NCI-H524 (cell line): ENCODE data around the gene TMEM150C.
A peak's percentile ranks its signal among the peaks of the same experiment; 100 is the strongest.
"Not testable (repeated sequence)": the region's sequence is repeated elsewhere in the genome, so short reads cannot be mapped to it uniquely, and the experiment has no call there.

ENCODE experiments used
- DNase-seq, 2 experiments: peaks; one replicate each; lab custom pipeline; 2025; lab: John Stamatoyannopoulos, UW

TMEM150C gene

GRCh38 chr4:82569076-82569475 lies 7.3 kb upstream of the TMEM150C start:
- DNase-seq: no peak

- DNase-seq: no peak
Observed at GRCh38 chr4:82567444-82567843, 5.7 kb upstream of the TMEM150C start.

- DNase-seq: no peak
Observed at GRCh38 chr4:82562564-82562854, 721 bp upstream of the TMEM150C start.

- peak in 1 of 2 experiments; percentile 1 for DNase-seq
Observed at GRCh38 chr4:82560853-82561785, 669 bp downstream of the TMEM150C start.

GRCh38 chr4:82559735-82560120 lies 2.1 kb downstream of the TMEM150C start:
- DNase-seq: no peak

- not testable (repeated sequence) for DNase-seq
Observed at GRCh38 chr4:82559090-82559734, 2.6 kb downstream of the TMEM150C start.

- DNase-seq: peak in 1 of 2 experiments; percentile 3
Observed at GRCh38 chr4:82555276-82555675, 6.5 kb downstream of the TMEM150C start.

- no peak for DNase-seq
Observed at GRCh38 chr4:82553020-82553419, 8.8 kb downstream of the TMEM150C start.

GRCh38 chr4:82551734-82552133 lies 10.1 kb downstream of the TMEM150C start:
- DNase-seq: peak in 1 of 2 experiments; percentile 20

GRCh38 chr4:82547850-82548249 lies 13.9 kb downstream of the TMEM150C start:
- DNase-seq: not testable (repeated sequence)

GRCh38 chr4:82543131-82543530 lies 18.7 kb downstream of the TMEM150C start:
- DNase-seq: no peak

- no peak for DNase-seq
Observed at GRCh38 chr4:82542642-82543041, 19.1 kb downstream of the TMEM150C start.

GRCh38 chr4:82529322-82529721 lies 32.5 kb downstream of the TMEM150C start:
- no peak for DNase-seq

GRCh38 chr4:82528868-82529267 lies 32.9 kb downstream of the TMEM150C start:
- DNase-seq: no peak

GRCh38 chr4:82528074-82528473 lies 33.7 kb downstream of the TMEM150C start:
- no peak for DNase-seq

- no peak for DNase-seq
Observed at GRCh38 chr4:82525307-82525911, 36.4 kb downstream of the TMEM150C start.

- no peak for DNase-seq
Observed at GRCh38 chr4:82524570-82525152, 37.1 kb downstream of the TMEM150C start.

GRCh38 chr4:82523179-82523578 lies 38.6 kb downstream of the TMEM150C start:
- no peak for DNase-seq

- DNase-seq: no peak
Observed at GRCh38 chr4:82522472-82522871, 39.3 kb downstream of the TMEM150C start.

- no peak for DNase-seq
Observed at GRCh38 chr4:82521283-82521682, 40.5 kb downstream of the TMEM150C start.

- no peak for DNase-seq
Observed at GRCh38 chr4:82519776-82520175, 42.0 kb downstream of the TMEM150C start.

GRCh38 chr4:82519072-82519471 lies 42.7 kb downstream of the TMEM150C start:
- DNase-seq: no peak

GRCh38 chr4:82517043-82517442 lies 44.7 kb downstream of the TMEM150C start:
- DNase-seq: no peak
